Keratinocyte (primary cell): ENCODE results near the gene FKBP10.

ENCODE experiments used
- CTCF ChIP-seq, 3 experiments: IDR thresholded peaks in 1 of 3; conservative IDR thresholded peaks in 1 of 3; optimal IDR thresholded peaks in 1 of 3; 2 replicates in 2 of 3; 3 replicates in 1 of 3; pipeline versions ENCODE3 to v1.5.1; 2011; ENCODE audit warnings: low read length in 3 of 3, mild to moderate bottlenecking in 3 of 3, moderate library complexity in 2 of 3, control low read depth in 1 of 3, inconsistent platforms in 1 of 3; ENCODE audit not compliant: insufficient read depth in 2 of 3; ENCODE audit errors: extremely low read depth in 1 of 3
- EZH2 ChIP-seq: IDR thresholded peaks from one replicate; pipeline ENCODE4 v1.6.1; 2012; ENCODE audit warnings: inconsistent platforms, mild to moderate bottlenecking, low read length, moderate library complexity

- TF ChIP-seq CTCF (optimal IDR thresholded peaks at IDR 0.05 in 1 of 3, IDR thresholded peaks at IDR 0.05 in 1 of 3, conservative IDR thresholded peaks at IDR 0.05 in 1 of 3; ENCODE audit: extremely low read depth in 1 of 3, insufficient read depth in 2 of 3, low read length in 3 of 3): no peak
- TF ChIP-seq EZH2: no peak
Measured at GRCh38 chr17:41849251-41849990, 36.6 kb downstream of the FKBP10 start.
